Measurements from ENCODE around the gene WNK3. TPM values are rescaled to one million over a fixed set of nuclear protein-coding genes. Genes with fewer than 3 reads are reported as not detected.

WNK3 gene
- total RNA-seq (2.6 and 2.7 TPM in 2 replicates), polyA plus RNA-seq (0.29 and 0.30 TPM in 2 replicates), polyA minus RNA-seq (2.3 and 2.7 TPM in 2 replicates), Bru-seq, nascent RNA (percentile 37 among the genes with signal in this experiment), BruChase-seq, experiment 1, labeled RNA remaining after a 6-hour chase (percentile 45 among the genes with signal in this experiment), BruChase-seq, experiment 2, labeled RNA remaining after a 2-hour chase (percentile 39 among the genes with signal in this experiment)
- polyA plus RNA-seq (2011; cell fraction: cytosol; rRNA removed), result 0.31 and 0.34 TPM in 2 replicates
- 0.94 and 0.99 TPM in 2 replicates for polyA plus RNA-seq (2011; cell fraction: nucleus; rRNA removed)
- polyA plus RNA-seq (2012), result 0.42 and 0.47 TPM in 2 replicates
- not detected for polyA minus RNA-seq (2011; cell fraction: cytosol; rRNA and poly(A)+ RNA removed)
- polyA minus RNA-seq (2011; cell fraction: nucleus; rRNA and poly(A)+ RNA removed), result 2.3 and 3.0 TPM in 2 replicates
- long read RNA-seq, partial matches to known transcripts, result 0 of 1 reads
- long read RNA-seq, other reads (novel, unspliced or antisense), result 1 of 1 reads

DNA sequence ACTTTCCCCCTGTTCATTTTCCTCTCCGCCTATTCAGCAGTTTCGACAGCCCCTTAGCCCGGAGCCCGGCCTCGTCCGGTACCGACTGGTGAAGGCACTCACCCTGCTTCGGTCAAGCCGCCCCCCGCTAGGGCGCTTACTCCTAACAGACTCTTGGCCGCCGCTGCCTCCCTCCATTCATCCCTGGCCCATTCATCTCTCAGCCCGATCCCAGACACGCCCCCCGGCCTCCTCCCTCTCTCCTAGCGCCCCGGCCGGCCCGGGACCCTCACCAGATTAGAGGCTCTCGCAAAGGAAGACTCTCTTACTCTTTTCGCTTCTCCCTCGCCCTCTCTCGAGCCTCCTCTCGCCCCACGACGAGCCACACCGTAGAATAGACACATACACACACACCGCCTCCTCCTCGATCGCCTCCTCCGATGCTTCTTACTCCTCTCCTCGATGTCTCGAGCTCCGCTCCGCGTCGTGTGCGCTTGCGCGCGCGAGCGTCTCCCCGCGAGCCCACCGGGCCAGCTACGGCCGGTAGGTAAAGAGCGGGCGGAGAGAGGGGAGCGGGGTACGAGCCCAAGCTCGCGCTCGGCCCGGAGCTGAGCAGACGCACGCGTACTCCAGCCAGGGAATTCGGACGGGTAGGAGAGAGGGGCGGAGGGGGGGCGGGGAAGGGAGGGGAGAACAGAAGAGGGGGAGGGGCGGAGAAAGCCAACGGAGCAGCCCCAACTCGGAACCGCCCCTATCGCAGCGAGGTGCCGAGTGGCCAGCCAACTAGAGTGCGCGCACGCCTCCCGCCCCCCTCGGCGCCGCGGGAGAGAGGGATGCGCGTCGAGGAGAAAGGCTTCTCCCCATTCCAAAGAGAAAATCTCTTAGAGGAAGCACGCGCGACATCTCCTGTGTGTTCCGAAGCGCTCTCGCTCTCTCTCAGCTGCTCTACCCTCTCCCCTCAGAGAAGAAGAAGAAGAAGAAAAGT, at the start of gene WNK3:
WNK3 (minus strand) TSS at position 633 of the 964 bp plus-strand sequence.
- no TSS peak for BruUV-seq (replicated peaks)
- H3K4me2 ChIP-seq (ENCODE audit: insufficient read depth, low read length), result peak within 1 kb of the TSS; percentile 73
- no peaks in the 10 kb centered on the region for H3K9me1 ChIP-seq (replicated peaks; ENCODE audit: control insufficient read depth, extremely low read depth, insufficient read depth, low read length)
- no peaks in the 10 kb centered on the region for H3K79me2 ChIP-seq (ENCODE audit: control insufficient read depth, insufficient read depth, low read length)
- H3K9me3 ChIP-seq (replicated peaks; ENCODE audit: control insufficient read depth, insufficient read depth, low read length), result no peaks in the 10 kb centered on the region
- peak within 1 kb of the TSS; percentile 18 to 56 (median 44) for H3K4me3 ChIP-seq (replicated peaks in 1 of 3; ENCODE audit: insufficient read depth in 1 of 3, low read depth in 1 of 3, low read length in 3 of 3)
- no peaks in the 10 kb centered on the region for H3K36me3 ChIP-seq (ENCODE audit: control insufficient read depth in 2 of 2, extremely low read depth in 1 of 2, insufficient read depth in 2 of 2, low read length in 2 of 2)
- H3K27ac ChIP-seq (ENCODE audit: insufficient read depth, low read depth, low read length), result no peak within 1 kb of the TSS
- peak within 1 kb of the TSS; percentile 39 for H3K9ac ChIP-seq (replicated peaks; ENCODE audit: extremely low read depth, insufficient read depth, low read length)
- CTCF ChIA-PET, result interaction anchor here (1.1 kb wide), 1 partner anchor 315 kb away, joined by 3 read pairs; no protein-coding TSS in a partner anchor
- H3K27me3 ChIP-seq (ENCODE audit: control insufficient read depth in 2 of 2, insufficient read depth in 2 of 2, low read length in 2 of 2), result peaks cover 3 to 6% of the 10 kb centered on the region in 2 experiments
- dilution Hi-C loops (cut with MboI; ENCODE audit: extremely low pct_ligation_motif_present, low sequenced_read_pairs) (no loop called here), intact Hi-C loops (cut with micrococcal nuclease) (loop anchor here (1.0 to 10.0 kb wide), 5 partner anchors 87 to 700 kb away; partner anchors contain the start of genes FAM120C, PHF8 and TSR2)
- POLR2A ChIA-PET, result interaction anchor here (0.6 to 0.9 kb wide), 3 partner anchors 82 to 315 kb away, joined by 4 to 5 read pairs (median 4); partner anchors contain the start of gene TSR2
- peak; percentile 94 for FAIRE-seq
- no peak for TF ChIP-seq POLR2A (IDR thresholded peaks at IDR 0.05; ENCODE audit: low read depth, low read length)
- TF ChIP-seq JUN (IDR thresholded peaks at IDR 0.05; ENCODE audit: borderline replicate concordance, insufficient read depth, insufficient read length, low read depth), result no peak
- TF ChIP-seq, protein P1, sequence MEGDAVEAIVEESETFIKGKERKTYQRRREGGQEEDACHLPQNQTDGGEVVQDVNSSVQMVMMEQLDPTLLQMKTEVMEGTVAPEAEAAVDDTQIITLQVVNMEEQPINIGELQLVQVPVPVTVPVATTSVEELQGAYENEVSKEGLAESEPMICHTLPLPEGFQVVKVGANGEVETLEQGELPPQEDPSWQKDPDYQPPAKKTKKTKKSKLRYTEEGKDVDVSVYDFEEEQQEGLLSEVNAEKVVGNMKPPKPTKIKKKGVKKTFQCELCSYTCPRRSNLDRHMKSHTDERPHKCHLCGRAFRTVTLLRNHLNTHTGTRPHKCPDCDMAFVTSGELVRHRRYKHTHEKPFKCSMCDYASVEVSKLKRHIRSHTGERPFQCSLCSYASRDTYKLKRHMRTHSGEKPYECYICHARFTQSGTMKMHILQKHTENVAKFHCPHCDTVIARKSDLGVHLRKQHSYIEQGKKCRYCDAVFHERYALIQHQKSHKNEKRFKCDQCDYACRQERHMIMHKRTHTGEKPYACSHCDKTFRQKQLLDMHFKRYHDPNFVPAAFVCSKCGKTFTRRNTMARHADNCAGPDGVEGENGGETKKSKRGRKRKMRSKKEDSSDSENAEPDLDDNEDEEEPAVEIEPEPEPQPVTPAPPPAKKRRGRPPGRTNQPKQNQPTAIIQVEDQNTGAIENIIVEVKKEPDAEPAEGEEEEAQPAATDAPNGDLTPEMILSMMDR (IDR thresholded peaks at IDR 0.05; ENCODE audit: extremely low read depth in 1 of 2, insufficient read depth in 1 of 2, low read depth in 1 of 2, low read length in 2 of 2), result no peak
- no peak for TF ChIP-seq GATA2 (IDR thresholded peaks at IDR 0.05; ENCODE audit: insufficient read depth, insufficient read length, low read depth, low read length)
- TF ChIP-seq, protein P2, sequence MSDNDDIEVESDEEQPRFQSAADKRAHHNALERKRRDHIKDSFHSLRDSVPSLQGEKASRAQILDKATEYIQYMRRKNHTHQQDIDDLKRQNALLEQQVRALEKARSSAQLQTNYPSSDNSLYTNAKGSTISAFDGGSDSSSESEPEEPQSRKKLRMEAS (IDR thresholded peaks at IDR 0.05; ENCODE audit: insufficient read depth, insufficient read length), result no peak
- no peak for TF ChIP-seq FOS (IDR thresholded peaks at IDR 0.05; ENCODE audit: borderline replicate concordance, insufficient read depth, low read length)
- TF ChIP-seq MYC (IDR thresholded peaks at IDR 0.05; ENCODE audit: low read depth, low read length), result no peak
- TF ChIP-seq EZH2 (IDR thresholded peaks at IDR 0.05; ENCODE audit: borderline replicate concordance, low read depth, low read length, severe bottlenecking), result no peak
- TF ChIP-seq POLR2AphosphoS5 (IDR thresholded peaks at IDR 0.05; ENCODE audit: insufficient read depth, low read depth, low read length), result no peak
- H3K4me1 ChIP-seq (ENCODE audit: control insufficient read depth, extremely low read depth, insufficient read depth, low read length), result no peaks in the 10 kb centered on the region
- H4K20me1 ChIP-seq (replicated peaks; ENCODE audit: control insufficient read depth, extremely low read depth, insufficient read depth, low read length), result no peaks in the 10 kb centered on the region
- peak within 1 kb of the TSS; percentile 36 for H2AFZ ChIP-seq (ENCODE audit: low read depth, low read length)
- peak; percentile 69 for DNase-seq (ENCODE audit: low read depth, low spot score)
